HG03442 (cell line): ENCODE data around the gene TH.
"Not testable (repeated sequence)": the region's sequence is repeated elsewhere in the genome, so short reads cannot be mapped to it uniquely, and the experiment has no call there.

ENCODE experiments used
- ATAC-seq: cut with Tn5 transposase; IDR thresholded peaks from one replicate; pipeline ENCODE4 v1.9.1; 2021; ENCODE audit warnings: mild to moderate bottlenecking, moderate library complexity; ENCODE audit not compliant: unreplicated experiment

The TH gene

DNA sequence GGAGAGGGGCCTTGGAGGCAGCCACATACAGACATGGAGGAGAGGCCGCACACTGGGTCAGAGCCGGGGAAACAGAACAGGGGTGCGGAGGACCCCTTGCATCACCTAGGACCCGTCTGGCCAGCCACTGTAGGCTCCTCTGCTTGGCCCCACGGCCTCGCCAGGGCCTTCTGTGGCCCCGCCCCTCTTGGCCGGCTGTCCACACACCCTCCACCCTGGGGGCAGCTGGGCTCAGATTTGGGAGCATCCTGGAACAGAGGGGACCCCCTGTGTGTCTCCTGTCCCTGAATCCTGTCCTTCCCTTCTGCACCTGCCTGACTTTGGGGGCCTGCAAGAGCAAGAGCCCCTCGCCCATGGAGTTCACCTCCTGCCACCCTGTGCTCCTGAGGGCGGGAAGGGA, 7.9 kb upstream of the TH start:
- no peak for ATAC-seq

DNA sequence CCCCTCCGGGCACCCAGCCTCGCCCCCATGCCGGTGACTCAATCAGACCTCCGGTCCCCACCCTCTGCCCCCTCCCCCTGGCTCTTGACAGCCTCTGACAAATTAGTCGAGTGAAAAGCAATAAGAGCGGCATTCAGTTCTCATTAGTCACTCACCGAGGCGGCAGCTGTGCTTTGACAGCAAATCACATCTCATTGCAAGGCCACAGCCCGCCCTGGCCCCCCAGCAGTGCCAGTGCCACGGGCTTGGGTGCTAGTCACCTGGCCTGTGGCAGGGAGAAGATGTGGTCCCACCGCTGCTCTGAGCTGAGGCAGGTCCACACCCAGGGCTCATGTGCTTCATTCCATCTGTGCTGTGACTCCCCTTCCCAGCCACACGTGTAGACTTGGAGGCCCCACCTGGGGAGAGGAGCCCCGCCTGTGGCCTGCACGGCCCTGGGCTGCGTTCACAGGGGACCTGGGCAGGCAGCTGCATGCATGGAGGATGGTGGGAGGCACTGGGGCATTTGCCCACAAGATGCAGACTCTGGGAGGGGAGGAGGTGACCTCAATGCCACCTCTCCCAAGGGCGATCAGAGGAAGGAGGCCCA, 7.4 kb upstream of the TH start:
- ATAC-seq: no peak

DNA sequence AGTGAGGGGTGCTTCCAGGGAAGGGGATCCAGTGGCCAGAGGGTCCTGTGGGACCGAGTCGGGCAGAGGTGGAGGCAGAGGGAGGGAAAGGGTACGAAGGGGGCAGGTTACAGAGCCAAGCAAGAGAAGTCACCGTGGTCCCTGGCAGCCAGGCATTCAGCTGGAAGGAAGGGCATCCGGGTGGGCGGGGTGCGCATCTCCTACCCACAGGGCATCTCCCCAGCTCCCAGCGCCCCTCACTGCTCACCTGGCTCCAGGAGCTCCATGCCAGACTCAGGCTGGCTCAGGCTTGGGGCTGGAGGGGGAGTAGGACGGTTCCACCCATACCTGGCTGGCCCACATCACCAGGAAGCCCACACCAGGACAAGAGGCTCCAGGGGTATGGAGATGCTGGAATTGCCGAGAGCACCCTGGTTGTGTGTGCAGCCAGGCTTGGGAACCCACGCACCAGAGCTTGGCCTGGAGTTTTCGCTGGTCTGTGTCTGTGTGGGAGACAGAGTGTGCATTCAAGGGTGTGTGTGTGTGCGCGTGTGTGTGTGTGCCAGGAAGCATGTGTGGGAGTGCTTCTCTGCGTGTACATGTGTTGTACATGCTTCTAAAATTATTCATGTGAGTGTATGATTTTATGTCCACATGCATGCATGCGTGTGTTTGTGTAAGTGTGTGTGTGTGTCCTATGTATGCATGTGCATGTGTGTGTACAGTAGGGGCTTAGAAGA, 6.6 kb upstream of the TH start:
- ATAC-seq: not testable (repeated sequence)

DNA sequence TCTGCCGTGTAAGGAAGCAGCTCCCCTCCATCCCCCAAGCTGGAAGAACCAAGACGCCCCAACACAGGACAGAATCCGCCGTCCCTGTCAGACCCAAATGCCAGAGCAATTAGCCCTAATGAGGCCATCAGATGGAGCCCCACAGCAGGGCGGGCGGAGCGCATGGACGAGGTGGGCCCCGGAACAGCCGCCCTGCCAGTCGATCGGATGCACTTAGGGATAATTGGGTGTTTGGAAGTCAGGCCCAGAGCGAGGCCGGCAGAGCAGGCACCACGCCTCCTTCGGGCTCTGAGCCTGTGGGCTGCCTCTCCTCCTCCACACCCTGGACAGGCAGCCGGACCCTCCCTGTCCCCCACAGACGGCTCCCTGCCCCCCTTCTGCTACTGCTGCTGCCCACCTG, 5.5 kb upstream of the TH start:
- no peak for ATAC-seq

DNA sequence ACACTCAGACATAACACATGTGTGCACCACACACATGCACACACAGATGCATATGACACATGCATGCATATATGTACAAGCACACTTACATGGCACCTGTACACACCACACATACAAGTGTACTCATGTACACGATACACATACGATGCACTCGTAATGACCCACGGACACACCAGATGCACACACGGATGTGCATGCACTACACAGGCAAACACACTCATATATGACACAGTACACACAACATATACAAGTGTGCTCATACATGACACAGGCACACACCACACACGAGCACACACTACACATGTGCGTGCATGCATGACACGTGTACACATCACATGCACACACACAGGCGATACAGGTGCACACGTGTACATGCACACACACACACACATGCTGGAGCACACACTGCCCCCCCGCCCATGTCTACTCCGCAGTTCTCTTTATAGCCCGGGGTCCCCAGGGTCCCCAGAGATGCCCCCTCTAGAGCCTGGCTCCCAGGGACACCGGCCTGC, 4.8 kb upstream of the TH start:
- no peak for ATAC-seq

DNA sequence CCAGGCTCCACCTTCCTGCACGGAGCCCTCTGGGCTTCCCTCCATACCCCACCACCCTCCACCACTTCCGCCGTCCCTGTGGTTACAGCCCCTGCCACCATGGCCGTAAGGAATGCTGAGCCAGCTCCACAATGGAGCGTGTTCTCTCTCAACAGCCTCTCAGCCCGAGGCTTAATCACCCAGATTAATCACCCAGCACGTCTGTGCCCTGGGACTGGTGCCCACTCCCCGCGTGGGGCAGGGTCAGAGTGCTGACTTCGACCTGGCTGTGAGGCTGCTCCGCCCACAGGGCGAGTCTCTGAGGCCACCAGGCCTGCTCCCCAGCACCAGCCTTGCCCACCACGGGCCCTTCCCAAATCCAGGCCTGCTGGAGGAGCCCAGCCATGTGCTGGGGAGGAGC, 4.0 kb upstream of the TH start:
- no peak for ATAC-seq

DNA sequence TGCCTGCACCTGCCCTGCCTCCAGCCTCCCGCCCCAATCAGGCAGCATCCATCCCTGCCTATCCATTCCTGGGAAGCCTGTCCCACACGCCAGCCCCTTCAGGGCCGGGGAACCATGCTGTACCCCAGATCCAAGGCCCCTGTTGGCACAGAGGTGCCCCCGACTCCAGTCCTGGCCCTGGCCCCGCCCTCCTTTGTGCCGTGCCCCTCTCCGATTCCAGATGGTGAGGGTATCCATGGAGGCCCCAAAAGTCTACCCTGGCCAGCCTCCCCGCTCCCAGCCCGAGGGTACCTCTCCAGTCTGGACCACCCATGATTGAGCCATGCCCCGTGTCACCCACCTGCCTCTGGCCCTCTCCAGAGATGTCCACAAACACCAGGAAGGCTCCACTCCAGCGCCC, 2.7 kb upstream of the TH start:
- no peak for ATAC-seq

DNA sequence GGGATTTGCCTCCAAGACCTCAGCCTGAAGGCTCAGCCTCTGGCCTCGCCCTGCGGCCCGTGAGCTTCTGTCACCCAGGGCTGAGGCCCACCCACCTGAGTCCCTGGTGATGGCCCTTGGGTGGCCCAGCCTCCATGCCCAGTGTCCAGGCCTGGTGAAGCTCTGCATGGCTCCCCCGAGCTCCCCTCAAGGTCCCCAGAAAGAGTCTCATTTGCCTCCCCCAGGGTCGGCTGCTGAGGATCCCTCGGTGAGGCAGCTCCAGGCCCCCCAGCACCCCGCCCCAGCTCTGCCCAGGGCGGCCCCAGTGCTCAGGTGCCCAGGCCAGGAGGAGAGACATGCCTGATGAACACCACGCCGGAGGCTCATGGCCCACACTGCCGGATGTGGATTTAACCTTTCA, 2.1 kb upstream of the TH start:
- no peak for ATAC-seq

DNA sequence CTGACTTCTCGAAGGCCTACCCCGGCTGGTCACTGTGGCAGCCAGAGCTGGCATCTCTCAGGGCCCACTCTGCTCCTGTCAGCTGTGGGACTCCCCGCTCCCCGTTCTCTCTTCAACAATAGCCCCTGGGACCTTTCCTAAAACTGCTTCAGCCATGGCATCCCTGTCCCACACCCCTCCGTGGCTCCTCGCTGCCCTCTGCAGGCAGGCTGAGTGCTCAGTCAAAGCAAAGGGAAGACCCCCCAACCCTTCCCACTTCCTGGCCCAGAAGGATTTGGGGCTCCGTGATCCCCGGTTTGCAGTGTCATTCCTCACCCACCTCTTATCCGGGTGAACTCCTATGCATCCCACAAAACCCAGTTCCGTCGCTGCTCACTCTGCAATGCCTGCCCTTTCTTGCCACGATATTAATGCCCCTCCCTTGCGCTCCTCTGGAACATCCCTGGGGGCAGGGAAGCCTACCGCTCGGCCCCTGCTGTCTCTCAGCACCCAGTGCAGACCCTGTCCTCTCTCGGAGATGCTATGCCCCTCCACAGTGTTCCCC, 1.6 kb upstream of the TH start:
- no peak for ATAC-seq

DNA sequence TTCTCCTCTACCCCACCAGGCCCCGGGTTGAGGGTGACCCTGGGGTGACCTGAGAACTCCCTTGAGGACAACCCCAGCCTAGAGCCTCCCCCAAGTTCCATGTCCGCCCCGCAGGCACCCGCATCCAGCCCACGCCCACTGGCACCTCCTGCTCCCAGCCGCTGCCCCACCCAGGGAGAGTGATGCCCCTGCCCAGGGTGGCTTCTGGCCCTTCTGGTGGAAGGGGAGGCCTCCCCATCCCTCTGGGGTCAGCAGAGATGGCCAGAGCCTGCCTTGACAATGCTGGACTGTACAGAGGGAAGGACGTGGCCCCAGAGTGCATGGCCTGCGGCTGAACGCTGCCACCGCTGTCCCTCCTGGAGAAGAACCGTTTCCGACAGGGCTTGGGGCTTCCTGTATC, 1.1 kb upstream of the TH start:
- ATAC-seq: no peak

DNA sequence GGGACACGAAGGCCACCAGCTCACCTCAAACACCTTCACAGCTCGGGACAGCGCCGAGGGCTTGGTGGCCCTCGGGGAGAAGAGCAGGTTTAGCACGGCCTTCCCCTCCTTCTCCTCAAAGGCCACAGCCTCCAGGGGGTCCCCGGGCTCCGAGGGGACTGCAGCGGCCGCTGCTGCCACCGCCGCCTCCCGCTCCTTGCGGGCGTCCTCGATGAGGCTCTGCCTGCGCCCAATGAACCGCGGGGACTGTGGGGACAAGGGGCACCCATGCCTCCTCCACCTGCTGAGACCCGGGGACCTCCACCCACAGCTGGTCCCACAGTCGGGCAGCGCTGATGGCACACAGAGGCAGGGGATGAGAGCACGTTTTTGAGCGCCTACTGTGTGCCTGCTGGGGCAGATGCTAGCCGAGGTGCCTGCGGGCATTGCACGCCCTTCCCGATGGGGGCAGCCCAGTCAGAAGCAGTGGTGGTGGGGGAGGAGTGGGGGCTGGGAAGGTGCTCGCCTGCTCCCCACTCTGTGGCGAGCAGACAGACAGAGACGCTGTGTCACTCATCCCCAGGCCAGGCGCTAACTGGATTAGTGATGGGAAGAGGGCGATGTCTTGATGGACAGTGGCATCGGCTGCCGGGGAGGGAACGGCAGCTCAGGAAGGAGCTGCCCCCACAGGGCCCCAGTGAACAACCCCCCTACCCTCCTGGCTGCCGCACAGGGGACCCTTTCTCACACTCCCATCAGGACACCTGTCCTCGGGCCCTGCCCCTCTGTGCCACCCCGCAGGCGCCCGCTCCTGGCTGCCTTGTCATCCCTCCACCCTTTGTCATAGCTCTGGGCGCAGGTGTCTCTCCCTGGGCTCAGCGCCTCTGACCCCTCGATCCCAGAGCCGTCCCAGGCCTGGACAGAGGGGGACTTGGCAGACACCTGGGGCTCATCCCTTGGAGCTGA, 1.7 kb downstream of the TH start:
- ATAC-seq: no peak

DNA sequence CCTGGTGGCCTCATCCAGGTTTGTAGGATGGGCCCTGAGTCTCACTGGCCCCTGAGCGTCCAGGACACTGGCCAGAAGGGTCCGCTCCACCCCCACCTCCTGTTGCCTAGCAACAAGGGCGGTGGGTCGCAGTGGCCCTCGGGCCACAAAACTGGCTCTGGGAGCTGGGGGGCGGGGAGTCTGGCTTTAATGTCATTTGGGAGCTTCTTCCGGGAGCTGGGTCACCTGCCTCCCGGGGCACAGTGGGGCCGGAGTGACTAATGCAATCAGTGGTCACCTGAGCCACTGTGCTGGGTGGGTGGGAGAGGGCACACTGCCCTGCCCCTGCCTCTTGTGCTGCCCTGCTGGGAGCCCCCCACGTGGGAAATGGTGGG, 2.6 kb downstream of the TH start:
- ATAC-seq: no peak

DNA sequence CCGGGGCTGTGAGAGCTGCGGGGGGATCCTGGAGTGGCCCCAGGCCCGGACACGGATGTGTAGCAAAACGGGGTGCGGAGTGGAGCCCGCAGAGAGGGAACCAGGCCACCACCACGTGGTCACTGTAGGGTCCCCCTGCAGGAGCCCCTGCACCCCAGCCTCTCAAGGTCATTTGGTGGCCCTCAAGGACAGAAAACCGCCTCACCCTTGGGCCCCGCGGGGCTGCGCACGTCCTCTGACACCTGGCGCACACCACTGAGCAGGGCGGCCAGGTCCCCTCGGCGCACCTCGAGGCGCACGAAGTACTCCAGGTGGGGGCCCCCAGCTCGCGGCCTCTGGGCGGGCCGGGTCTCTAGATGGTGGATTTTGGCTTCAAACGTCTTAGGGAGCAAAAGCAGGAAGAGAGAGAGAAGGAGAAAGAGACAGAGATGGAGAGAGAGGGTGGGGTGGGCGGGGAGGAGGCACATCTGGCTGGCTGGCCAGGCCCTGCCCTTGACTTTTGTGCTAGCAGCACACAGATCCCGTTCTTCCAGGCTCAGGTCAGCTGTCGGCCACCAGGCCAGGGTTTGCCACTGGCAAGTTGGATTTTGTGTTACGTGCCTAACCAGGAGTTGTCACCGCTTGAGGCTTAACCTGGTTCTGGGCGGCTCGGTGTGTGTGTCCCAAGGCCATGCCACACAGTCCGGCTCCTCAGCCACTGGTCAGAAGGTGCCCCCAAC, 3.2 kb downstream of the TH start:
- no peak for ATAC-seq

DNA sequence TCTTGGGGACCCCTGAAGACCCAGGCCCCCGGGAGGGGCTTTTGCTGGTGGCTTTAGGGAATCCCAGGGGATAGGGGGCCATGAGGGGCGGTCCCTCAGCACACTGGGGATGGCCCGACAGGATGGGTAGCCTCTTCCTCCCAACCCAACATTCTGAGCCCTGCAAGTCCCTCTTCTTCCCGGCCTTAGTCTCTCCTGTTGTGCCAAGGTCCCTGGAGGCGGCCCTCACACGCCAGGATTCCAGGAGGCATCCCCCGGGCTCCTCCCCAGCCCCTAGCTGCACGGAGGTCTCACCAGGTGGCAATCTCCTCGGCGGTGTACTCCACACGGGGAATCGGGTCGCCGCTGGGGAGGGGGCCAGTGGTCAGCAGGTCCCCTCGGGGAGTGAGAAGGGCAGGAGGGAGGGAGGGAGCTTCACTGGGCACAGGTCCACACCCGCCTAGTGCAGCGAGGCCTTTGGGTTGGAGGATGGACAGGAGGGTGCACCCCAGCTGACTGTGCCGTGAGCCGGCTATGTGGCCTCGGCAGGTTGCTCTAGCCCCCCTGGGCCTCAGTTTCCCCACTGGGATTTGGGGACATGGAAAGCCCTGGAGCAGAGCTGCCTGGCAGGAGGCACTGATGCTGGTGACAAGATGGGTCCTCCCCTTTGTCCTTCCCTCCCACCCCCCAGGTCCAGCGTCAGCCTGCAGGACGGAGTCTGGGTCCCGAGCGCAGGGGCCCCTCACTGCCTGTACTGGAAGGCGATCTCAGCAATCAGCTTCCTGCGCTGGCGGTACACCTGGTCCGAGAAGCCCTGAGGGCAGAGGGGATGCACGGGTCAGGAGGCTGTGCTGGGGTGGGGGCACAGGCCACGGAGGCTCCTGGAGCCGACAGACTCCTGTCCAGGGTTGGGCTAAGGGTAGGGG, 4.2 kb downstream of the TH start:
- no peak for ATAC-seq

DNA sequence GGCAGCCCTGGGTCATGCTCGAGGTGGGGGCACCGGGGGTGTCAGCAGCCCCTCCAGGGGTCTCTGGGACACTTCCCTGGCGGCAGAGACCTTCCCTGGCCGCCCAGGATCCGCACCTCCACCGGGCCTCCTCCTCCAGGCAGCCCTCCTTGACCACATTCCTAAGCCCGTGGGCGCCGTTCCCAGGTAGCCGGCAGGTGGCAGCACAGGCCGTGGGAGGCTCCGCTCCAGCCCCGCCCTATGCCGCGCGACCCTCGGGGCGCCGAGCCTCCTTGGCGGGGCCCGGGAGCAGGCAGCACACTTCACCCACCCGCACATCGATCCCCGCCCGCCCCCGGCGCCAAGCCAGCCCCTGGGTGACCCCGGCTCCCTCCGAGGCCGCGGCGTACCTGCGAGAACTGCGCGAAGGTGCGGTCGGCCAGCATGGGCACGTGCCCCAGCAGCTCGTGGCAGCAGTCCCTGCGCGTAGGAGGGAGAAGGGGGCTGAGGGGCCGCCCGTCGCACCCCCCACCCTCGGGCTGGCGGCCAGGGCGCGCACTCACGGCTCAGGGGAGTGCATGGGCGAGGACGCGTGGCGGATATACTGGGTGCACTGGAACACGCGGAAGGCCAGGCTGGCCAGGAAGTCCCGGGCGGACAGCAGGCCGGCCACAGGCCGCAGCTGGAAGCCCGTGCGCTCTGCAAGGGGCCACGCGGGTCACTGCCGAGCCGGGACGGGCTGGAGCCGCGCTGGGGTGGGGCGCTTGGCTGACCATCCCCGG, 5.3 kb downstream of the TH start:
- ATAC-seq: no peak

DNA sequence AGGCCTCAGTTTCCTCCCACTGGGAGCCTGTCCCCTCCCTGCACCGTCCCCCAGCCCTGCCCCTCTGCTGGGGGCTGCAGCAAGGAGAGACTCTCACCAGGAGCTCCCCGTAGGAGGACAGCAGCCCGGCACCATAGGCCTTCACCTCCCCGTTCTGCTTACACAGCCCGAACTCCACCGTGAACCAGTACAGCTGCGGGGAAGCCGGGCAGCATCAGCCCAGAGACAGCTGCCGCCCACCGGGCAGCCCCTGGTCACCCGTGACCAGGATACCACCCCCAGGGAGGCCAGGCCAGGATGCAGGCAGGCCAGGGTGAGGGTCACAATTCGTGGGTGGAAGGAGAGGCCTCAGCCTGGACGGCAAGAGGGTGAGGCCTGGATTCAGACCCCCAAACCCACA, 6.0 kb downstream of the TH start:
- no peak for ATAC-seq

DNA sequence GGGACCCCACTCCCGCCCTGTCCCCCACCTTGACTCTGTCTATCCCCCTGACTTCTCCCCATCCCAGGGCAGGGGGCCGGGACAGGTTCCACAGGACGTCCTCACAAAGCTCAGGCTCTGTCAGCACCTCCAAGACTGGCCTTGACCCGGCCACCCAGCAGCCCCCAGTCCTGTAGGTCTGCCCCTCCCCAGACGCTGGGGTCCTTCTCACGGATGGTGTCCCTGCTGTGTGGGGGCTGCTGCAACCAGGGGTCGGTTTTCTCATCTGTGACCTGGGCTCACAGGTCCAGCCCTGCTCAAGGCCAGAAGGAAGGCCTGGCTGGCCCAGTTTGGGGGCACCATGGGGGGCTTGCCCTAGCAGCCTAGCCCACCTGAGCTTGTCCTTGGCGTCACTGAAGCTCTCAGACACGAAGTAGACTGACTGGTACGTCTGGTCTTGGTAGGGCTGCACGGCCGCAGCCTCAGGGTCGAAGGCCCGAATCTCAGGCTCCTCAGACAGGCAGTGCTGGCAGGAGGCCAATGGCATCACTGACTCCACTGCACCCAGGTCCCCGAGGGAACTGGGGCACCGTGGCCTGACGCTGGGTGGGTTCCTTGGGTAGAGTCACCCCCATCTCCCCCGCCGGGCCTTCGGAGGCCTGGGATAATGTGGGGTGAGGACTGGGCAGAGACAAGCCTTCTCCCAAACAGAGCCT, 6.6 kb downstream of the TH start:
- no peak for ATAC-seq

DNA sequence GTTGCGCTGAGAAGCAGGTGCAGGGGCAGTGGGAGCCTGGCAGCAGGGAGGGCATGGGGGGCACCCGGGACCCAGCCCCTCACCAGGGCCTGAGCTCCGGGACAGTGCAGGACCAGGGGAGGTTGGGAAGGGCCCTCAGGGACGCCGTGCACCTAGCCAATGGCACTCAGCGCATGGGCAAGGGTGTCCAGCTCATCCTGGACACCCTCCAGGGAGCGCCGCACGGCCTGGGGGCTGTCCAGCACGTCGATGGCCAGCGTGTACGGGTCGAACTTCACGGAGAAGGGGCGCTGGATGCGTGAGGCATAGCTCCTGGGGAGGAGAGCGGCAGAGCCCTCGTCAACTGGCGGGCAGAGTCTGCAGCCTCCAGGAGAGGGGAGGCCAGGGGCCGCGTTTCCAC, 7.5 kb downstream of the TH start:
- ATAC-seq: no peak
